Spleen (tissue), 7 donors: Measurements from ENCODE around the gene ZNF276.

Source experiments
- CTCF ChIP-seq, 11 experiments: fragments of 200-600 bp in 7 of 11; fragments of 450-650 bp in 4 of 11; sonication (generic) in 4 of 11; IDR thresholded peaks in 8 of 11; conservative IDR thresholded peaks in 3 of 11; 1 replicate in 7 of 11; 2 replicates in 4 of 11; pipeline versions ENCODE4 v1.4.0 to v1.8.0; 2016 to 2021; ENCODE audit warnings: antibody characterized with exemption in 11 of 11, inconsistent platforms in 4 of 11, mild to moderate bottlenecking in 1 of 11
- POLR2A ChIP-seq, 3 donors: fragments of 450-650 bp; IDR thresholded peaks; one replicate each; pipeline ENCODE4 v1.5.1; 2017; ENCODE audit warnings: antibody characterized with exemption in 3 of 3, mild to moderate bottlenecking in 1 of 3
- POLR2AphosphoS5 ChIP-seq, 3 donors: sonication (generic); formaldehyde crosslinking; IDR thresholded peaks; one replicate each; pipeline ENCODE4 v1.5.1; 2017; ENCODE audit warnings: antibody characterized with exemption in 3 of 3
- donor health status: DM: no; HTN: no; CAD: no; lungs with moderate emphysema.
- donor health status: DM: no; HTN: no; CAD: no.
- donor health status: DM: no; HTN: no; CAD: no.

GRCh38 chr16:89741342-89742014 lies 20.1 kb downstream of the ZNF276 start:
- TF ChIP-seq CTCF (IDR thresholded peaks at IDR 0.05 in 8 of 11, conservative IDR thresholded peaks at IDR 0.05 in 3 of 11) = no peak
- no peak for TF ChIP-seq POLR2A (IDR thresholded peaks at IDR 0.05)
- TF ChIP-seq POLR2AphosphoS5 (IDR thresholded peaks at IDR 0.05) = peak; percentile 59 to 72 (median 60)
